HEK293 (cell line): Measurements from ENCODE around the gene NME3.

ENCODE experiments used
- ATF2 ChIP-seq: fragments of 450-650 bp; formaldehyde crosslinking; IDR thresholded peaks from 2 replicates; pipeline ENCODE4 v1.5.1; 2016; ENCODE audit warnings: missing biosample characterization, missing genetic modification characterization, low read depth
- ZBTB6 ChIP-seq: fragments of 450-650 bp; formaldehyde crosslinking; IDR thresholded peaks from 2 replicates; pipeline ENCODE4 v1.5.1; 2017; ENCODE audit warnings: missing biosample characterization, missing genetic modification characterization
- ZNF132 ChIP-seq: fragments of 450-650 bp; formaldehyde crosslinking; IDR thresholded peaks from 2 replicates; pipeline ENCODE4 v1.5.1; 2017; ENCODE audit warnings: missing biosample characterization, missing genetic modification characterization, borderline replicate concordance
- ZSCAN16 ChIP-seq: fragments of 450-650 bp; formaldehyde crosslinking; IDR thresholded peaks from 2 replicates; pipeline ENCODE4 v1.5.1; 2016; ENCODE audit warnings: missing biosample characterization, missing genetic modification characterization
- TF ChIP-seq, protein P1 (sequence below): fragments of 450-650 bp; formaldehyde crosslinking; IDR thresholded peaks from 2 replicates; pipeline ENCODE4 v1.5.1; 2016; ENCODE audit warnings: missing biosample characterization, missing genetic modification characterization

- TF ChIP-seq ATF2 (tag by site-specific recombination) (no peak), ZBTB6 (tag by site-specific recombination) (no peak), ZNF132 (tag by site-specific recombination) (no peak), ZSCAN16 (tag by site-specific recombination) (no peak)
- TF ChIP-seq, protein P1, sequence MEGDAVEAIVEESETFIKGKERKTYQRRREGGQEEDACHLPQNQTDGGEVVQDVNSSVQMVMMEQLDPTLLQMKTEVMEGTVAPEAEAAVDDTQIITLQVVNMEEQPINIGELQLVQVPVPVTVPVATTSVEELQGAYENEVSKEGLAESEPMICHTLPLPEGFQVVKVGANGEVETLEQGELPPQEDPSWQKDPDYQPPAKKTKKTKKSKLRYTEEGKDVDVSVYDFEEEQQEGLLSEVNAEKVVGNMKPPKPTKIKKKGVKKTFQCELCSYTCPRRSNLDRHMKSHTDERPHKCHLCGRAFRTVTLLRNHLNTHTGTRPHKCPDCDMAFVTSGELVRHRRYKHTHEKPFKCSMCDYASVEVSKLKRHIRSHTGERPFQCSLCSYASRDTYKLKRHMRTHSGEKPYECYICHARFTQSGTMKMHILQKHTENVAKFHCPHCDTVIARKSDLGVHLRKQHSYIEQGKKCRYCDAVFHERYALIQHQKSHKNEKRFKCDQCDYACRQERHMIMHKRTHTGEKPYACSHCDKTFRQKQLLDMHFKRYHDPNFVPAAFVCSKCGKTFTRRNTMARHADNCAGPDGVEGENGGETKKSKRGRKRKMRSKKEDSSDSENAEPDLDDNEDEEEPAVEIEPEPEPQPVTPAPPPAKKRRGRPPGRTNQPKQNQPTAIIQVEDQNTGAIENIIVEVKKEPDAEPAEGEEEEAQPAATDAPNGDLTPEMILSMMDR (tag by site-specific recombination) = no peak
These were observed 9.3 kb upstream of the NME3 start for GRCh38 chr16:1780677-1781072.
